ENCODE data around the gene SBNO2. TPM values are rescaled to one million over a fixed set of nuclear protein-coding genes. Genes with fewer than 3 reads are reported as not detected.
A peak's percentile ranks its signal among the peaks of the same experiment; 100 is the strongest.

The SBNO2 gene
- total and polyA plus RNA-seq, 9 of the 15 experiments (the other 6 are each of a cell fraction or from before 2014, with no cell fraction given): 0.01 to 46.2 (median 6.7) TPM

GRCh38 chr19:1085053-1085658 is 88.9 kb downstream of the SBNO2 start (continued):
- TF ChIP-seq ILK (tag; IDR thresholded peaks at IDR 0.05; ENCODE audit: borderline replicate concordance, low read depth) (no peak), HDAC3 (IDR thresholded peaks at IDR 0.05; ENCODE audit: borderline replicate concordance, partially characterized antibody) (no peak), NKRF (IDR thresholded peaks at IDR 0.05; ENCODE audit: borderline replicate concordance) (0 out of 2 replicates have a peak, but pooled peaks have one; percentile 20), SUPT5H (IDR thresholded peaks at IDR 0.05) (peak; percentile 86), ZNF24 (IDR thresholded peaks at IDR 0.05) (no peak), ARNT (IDR thresholded peaks at IDR 0.05) (no peak), IFI16 (CRISPR knock-in tag; IDR thresholded peaks at IDR 0.05) (no peak), CREB3 (tag; conservative IDR thresholded peaks at IDR 0.05; ENCODE audit: low read depth) (no peak), ZSCAN32 (CRISPR knock-in tag; IDR thresholded peaks at IDR 0.05) (no peak), CGGBP1 (CRISPR knock-in tag; IDR thresholded peaks at IDR 0.05) (no peak), ZNF436 (CRISPR knock-in tag; IDR thresholded peaks at IDR 0.05) (no peak), CBFA2T3 (IDR thresholded peaks at IDR 0.05) (no peak), CHAMP1 (IDR thresholded peaks at IDR 0.05) (no peak), NFRKB (IDR thresholded peaks at IDR 0.05; ENCODE audit: low read depth) (no peak), MTA3 (IDR thresholded peaks at IDR 0.05; ENCODE audit: borderline replicate concordance) (no peak), ELF2 (CRISPR knock-in tag; IDR thresholded peaks at IDR 0.05) (no peak), RB1 (IDR thresholded peaks at IDR 0.05; ENCODE audit: low read depth) (no peak), PHB2 (IDR thresholded peaks at IDR 0.05; ENCODE audit: low read depth) (0 out of 2 replicates have a peak, but pooled peaks have one; percentile 22), LARP7 (IDR thresholded peaks at IDR 0.05) (0 out of 2 replicates have a peak, but pooled peaks have one; percentile 62), PBX2 (CRISPR knock-in tag; IDR thresholded peaks at IDR 0.05; ENCODE audit: low read depth) (no peak), PBX2 (tag; conservative IDR thresholded peaks at IDR 0.05; ENCODE audit: low read depth) (no peak), MAFK (IDR thresholded peaks at IDR 0.05; ENCODE audit: low read length) (no peak)
